Thyroid gland (tissue), 4 donors: ENCODE measurements around the gene TTBK1. TPM values are rescaled to one million over a fixed set of nuclear protein-coding genes. Genes with fewer than 3 reads are reported as not detected.

Source experiments
- DNase-seq, 2 donors: peaks; one replicate each; pipeline ENCODE4 v3.0.0-alpha.2; 2019
- H3K27ac ChIP-seq, 3 donors: fragments of 200-600 bp; sonication (generic); 1 replicate in 2 of 3; 2 replicates in 1 of 3; pipeline ENCODE4 v1.5.1; 2016 to 2019; ENCODE audit warnings: mild to moderate bottlenecking in 1 of 3, moderate library complexity in 1 of 3
- H3K27me3 ChIP-seq: fragments of 200-600 bp; sonication (generic); one replicate; pipeline ENCODE4 v1.5.1; 2019
- H3K36me3 ChIP-seq, 2 donors: fragments of 200-600 bp; sonication (generic); one replicate each; pipeline ENCODE4 v1.5.1; 2016 to 2019
- H3K4me1 ChIP-seq, 2 donors: fragments of 200-600 bp; sonication (generic); one replicate each; pipeline ENCODE4 v1.5.1; 2017 to 2019
- H3K4me3 ChIP-seq, 3 donors: fragments of 200-600 bp; sonication (generic); replicated peaks in 1 of 3; 1 replicate in 2 of 3; 2 replicates in 1 of 3; pipeline ENCODE4 v1.5.1; 2016; ENCODE audit warnings: mild to moderate bottlenecking in 1 of 3
- H3K9me3 ChIP-seq: fragments of 200-600 bp; sonication (generic); one replicate; pipeline ENCODE4 v1.5.1; 2017
- POLR2A ChIP-seq, 2 donors: fragments of 450-650 bp; IDR thresholded peaks; one replicate each; pipeline ENCODE4 v1.6.1; 2017; ENCODE audit warnings: antibody characterized with exemption in 2 of 2, mild to moderate bottlenecking in 2 of 2, moderate library complexity in 1 of 2
- WGBS, 2 donors: methylation state at CpG; one replicate each; pipeline ENCODE4 v1.1.5; 2017; 5-methylcytosine and 5-hydroxymethylcytosine counted together
- intact Hi-C: fragments of 100-400 bp; cut with DNase I; formaldehyde crosslinking; loops from one replicate; pipeline ENCODE4 v1.15.1; 2023
- total RNA-seq, 4 donors: library from RNA; depleted of rRNA; stranded (reverse); fragments of >200 nt; gene quantifications; one replicate each; pipeline ENCODE4 v1.2.3, GENCODE V29; 2016
- TF ChIP-seq, protein P1 (sequence below), 6 experiments: fragments of 200-600 bp in 3 of 6; fragments of 450-650 bp in 3 of 6; sonication (generic) in 3 of 6; IDR thresholded peaks; one replicate each; pipeline ENCODE4 v1.5.1; 2016 to 2019; ENCODE audit warnings: antibody characterized with exemption in 6 of 6, mild to moderate bottlenecking in 2 of 6, inconsistent platforms in 1 of 6, moderate library complexity in 1 of 6

TTBK1 gene
- total RNA-seq, 4 donors from 2014 or later: 0.11 to 0.15 TPM; not detected in 2

DNA sequence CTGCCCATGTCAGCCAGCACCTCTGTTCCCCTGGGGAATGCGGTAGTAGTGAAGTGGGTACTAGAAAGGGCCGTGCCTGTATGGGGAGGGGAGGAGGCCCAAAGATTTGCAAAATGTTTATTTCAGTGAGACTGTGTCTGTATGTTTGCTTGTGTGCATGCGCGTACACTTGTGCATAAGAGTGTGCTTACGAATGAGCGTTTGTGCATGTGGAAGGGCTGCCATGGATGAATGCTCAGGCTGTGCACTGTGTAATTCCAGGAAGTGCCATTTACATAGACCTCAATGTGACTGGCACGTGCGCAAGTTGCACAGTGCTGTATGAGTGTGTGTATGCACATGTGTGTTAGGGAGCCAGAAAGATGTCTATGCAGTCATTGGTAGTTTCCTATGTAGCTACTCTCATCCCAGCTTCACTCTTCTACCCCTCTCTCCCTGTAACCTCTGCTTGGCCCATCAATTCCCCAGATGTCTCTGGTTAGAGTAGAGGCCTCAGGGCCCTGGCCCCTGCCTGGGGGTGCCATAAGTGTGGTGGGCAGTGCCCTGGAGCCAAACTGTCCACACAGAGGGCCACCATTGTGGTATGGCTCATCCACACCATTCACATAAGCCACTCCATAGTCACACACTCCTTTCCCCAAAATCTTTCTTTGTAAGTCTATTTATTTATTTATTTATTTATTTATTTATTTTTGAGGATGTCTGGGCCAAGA, 28.0 kb downstream of the TTBK1 start:
- DNase-seq: peak; percentile 31 to 56
- TF ChIP-seq, protein P1, sequence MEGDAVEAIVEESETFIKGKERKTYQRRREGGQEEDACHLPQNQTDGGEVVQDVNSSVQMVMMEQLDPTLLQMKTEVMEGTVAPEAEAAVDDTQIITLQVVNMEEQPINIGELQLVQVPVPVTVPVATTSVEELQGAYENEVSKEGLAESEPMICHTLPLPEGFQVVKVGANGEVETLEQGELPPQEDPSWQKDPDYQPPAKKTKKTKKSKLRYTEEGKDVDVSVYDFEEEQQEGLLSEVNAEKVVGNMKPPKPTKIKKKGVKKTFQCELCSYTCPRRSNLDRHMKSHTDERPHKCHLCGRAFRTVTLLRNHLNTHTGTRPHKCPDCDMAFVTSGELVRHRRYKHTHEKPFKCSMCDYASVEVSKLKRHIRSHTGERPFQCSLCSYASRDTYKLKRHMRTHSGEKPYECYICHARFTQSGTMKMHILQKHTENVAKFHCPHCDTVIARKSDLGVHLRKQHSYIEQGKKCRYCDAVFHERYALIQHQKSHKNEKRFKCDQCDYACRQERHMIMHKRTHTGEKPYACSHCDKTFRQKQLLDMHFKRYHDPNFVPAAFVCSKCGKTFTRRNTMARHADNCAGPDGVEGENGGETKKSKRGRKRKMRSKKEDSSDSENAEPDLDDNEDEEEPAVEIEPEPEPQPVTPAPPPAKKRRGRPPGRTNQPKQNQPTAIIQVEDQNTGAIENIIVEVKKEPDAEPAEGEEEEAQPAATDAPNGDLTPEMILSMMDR (IDR thresholded peaks at IDR 0.05): no peak
- no peak for TF ChIP-seq POLR2A (IDR thresholded peaks at IDR 0.05)
- intact Hi-C loops: no loop called here
- 47 to 59% methylated on average over 8 of the region's 8 CpGs for WGBS, 2 donors
- Histone ChIP-seq H3K4me1 (peaks cover 33 to 53% of the 10 kb centered on the region in 2 donors), H3K4me3 (no peak overlapping the region), H3K27me3 (no peaks in the 10 kb centered on the region), H3K36me3 (no peaks in the 10 kb centered on the region), H3K9me3 (no peaks in the 10 kb centered on the region), H3K27ac (peak overlapping the region; percentile 44 to 49 (median 48))

DNA sequence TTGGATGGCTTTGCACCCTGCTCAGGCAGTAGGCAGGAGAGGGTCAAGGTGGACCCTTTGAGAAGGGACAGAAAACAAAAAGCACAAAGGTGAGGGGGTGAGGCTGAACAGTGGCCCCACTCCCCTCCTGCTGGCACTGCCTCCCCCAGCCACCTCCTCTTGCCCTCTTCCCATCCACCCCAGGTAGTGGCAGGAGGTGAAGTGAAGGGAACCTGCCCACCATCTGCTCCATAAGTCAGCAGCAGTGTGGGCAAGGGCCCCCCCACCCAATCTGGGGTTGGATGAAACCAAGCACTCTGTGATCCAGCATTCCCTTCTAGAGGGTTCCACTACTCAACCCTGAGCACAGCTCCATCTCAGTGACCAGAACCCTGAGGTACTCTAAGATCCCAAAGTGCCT, 28.7 kb downstream of the TTBK1 start:
- DNase-seq: no peak
- no peak overlapping the region for H3K27ac ChIP-seq
- TF ChIP-seq, protein P1 (IDR thresholded peaks at IDR 0.05): no peak
- no peak for TF ChIP-seq POLR2A (IDR thresholded peaks at IDR 0.05)
- no peaks in the 10 kb centered on the region for H3K27me3 ChIP-seq
- no peak overlapping the region for H3K4me3 ChIP-seq
- H3K4me1 ChIP-seq: peaks cover 33 to 56% of the 10 kb centered on the region in 2 donors
- no peaks in the 10 kb centered on the region for H3K36me3 ChIP-seq
- intact Hi-C loops: no loop called here
- H3K9me3 ChIP-seq: no peaks in the 10 kb centered on the region

DNA sequence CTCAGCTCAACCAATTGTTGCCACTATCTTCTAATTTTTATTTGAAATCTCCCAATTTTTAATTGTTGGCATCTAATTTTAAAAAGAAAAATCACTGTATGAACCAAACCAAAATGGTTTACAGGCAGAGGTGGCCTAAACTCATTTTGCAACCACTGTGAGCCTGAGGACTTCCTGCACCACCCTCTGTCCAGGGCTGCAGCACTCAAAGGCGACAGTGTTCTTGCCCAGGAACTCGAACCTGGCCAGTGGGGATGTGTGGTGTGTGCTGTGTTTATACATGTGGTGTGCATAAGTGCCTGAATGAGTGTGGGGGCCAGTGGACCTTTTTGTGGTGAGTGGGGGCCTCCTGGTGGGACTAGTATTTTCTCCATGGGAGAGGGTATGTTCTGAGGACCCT, 30.4 kb downstream of the TTBK1 start:
- H3K4me3 ChIP-seq: no peak overlapping the region

DNA sequence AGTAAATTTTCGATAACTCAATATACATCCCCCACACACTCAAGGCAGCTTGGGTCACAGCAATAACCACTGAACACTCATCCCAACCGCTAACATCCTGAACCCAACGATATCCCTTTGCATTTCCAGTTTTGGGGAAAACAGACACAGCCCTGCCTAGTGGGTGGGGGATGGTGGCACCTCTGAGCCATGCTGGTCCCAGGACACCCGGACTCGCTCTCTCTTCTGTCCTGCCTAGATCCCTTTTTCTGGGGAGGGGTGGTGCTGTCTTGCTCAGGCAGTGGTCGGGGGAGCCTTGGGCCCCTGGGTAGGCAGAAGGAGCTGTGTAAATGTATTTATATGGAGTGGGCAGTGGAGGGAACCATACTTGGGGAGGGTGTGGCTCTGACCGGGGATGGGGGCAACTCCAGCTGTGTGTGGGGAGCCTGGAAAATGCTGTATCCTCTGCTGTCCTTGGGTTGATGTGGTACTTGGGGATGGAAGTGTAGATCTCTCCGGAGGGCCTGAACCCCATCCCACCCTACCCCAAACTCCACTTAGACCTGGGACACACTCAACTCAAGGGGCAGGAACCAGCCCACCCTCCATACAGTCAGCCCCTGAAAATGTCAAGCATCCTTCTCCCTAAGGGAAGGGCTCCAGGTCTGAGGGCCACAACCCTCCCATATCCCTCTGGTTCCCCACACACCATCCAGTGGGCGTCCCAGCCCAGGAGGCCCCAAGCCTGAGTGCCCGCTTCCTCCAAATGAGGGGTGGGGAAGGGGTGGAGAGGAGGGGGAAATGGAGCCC, 31.0 kb downstream of the TTBK1 start:
- intact Hi-C loops: no loop called here
- no peaks in the 10 kb centered on the region for H3K9me3 ChIP-seq
- no peak overlapping the region for H3K27ac ChIP-seq
- WGBS, 2 donors: 76 to 79% methylated on average over 8 to 10 of the region's 10 CpGs
- TF ChIP-seq, protein P1 (IDR thresholded peaks at IDR 0.05): no peak
- TF ChIP-seq POLR2A (IDR thresholded peaks at IDR 0.05): no peak
- H3K4me1 ChIP-seq: peaks cover 29 to 40% of the 10 kb centered on the region in 2 donors
- DNase-seq: no peak
- H3K4me3 ChIP-seq: no peak overlapping the region
- no peaks in the 10 kb centered on the region for H3K36me3 ChIP-seq
- no peaks in the 10 kb centered on the region for H3K27me3 ChIP-seq

More for the DNA sequence above, 30.4 kb downstream of the TTBK1 start:
- TF ChIP-seq POLR2A (IDR thresholded peaks at IDR 0.05): no peak
- TF ChIP-seq, protein P1 (IDR thresholded peaks at IDR 0.05): no peak
- DNase-seq: no peak
- Histone ChIP-seq H3K36me3 (no peaks in the 10 kb centered on the region), H3K9me3 (no peaks in the 10 kb centered on the region), H3K27me3 (no peaks in the 10 kb centered on the region), H3K27ac (no peak overlapping the region), H3K4me1 (peaks cover 33 to 46% of the 10 kb centered on the region in 2 donors)
- intact Hi-C loops: no loop called here
- WGBS, 2 donors: 54 to 63% methylated on average over 2 of the region's 2 CpGs
